Measurements from ENCODE around the gene EIF4H.
A peak's percentile ranks its signal among the peaks of the same experiment; 100 is the strongest.
"Not testable (repeated sequence)": the region's sequence is repeated elsewhere in the genome, so short reads cannot be mapped to it uniquely, and the experiment has no call there.

The EIF4H gene

DNA sequence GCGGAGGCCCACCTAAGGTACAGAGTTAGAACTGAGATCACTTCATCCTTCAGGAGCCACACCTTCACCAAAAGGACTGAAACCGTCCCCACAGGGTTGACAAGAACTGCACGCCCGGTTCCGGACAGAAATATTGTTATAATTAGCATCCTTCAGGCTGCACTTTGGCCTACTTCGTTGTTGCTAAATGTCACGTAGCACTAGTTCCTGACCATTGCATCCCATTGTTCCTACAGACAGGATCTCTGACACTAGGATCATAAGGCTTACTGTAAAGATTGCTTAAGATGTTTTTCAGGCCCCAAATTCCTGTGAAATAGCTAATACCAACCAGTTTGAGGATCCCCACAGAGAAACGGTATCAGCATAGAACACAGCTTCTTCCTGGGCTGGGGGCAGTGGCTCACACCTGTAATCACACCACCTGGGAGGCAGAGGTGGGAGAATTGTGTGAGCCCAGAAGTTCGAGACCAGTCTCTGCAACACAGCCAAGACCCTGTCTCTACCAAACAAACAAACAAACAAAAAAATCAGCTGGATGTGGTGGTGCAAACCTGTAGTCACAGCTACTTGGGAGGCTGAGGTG, 18.3 kb upstream of the EIF4H start:
- TF ChIP-seq, protein P1, sequence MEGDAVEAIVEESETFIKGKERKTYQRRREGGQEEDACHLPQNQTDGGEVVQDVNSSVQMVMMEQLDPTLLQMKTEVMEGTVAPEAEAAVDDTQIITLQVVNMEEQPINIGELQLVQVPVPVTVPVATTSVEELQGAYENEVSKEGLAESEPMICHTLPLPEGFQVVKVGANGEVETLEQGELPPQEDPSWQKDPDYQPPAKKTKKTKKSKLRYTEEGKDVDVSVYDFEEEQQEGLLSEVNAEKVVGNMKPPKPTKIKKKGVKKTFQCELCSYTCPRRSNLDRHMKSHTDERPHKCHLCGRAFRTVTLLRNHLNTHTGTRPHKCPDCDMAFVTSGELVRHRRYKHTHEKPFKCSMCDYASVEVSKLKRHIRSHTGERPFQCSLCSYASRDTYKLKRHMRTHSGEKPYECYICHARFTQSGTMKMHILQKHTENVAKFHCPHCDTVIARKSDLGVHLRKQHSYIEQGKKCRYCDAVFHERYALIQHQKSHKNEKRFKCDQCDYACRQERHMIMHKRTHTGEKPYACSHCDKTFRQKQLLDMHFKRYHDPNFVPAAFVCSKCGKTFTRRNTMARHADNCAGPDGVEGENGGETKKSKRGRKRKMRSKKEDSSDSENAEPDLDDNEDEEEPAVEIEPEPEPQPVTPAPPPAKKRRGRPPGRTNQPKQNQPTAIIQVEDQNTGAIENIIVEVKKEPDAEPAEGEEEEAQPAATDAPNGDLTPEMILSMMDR (IDR thresholded peaks at IDR 0.05; ENCODE audit: control insufficient read depth, extremely low read depth, insufficient read depth) = no peak
- no peak overlapping the region for H3K4me3 ChIP-seq (ENCODE audit: low read depth, low read length)
- DNase-seq (ENCODE audit: low read depth) = no peak

DNA sequence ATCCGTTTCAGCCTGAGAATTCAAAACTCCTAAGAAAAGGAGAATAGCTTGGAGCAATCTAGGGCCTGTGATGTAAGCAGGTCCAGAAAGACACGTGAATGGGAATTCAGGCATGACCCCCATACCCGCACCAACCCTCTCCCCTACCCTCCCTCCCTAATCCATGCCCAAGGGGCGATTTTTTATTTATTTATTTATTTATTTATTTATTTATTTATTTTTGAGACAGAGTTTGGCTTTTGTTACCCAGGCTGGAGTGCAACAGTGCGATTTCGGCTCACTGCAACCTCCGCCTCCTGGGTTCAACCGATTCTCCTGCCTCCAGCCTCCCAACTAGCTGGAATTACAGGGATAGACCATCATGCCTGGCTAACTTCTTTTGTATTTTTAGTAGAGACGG, 16.6 kb upstream of the EIF4H start:
- H3K4me3 ChIP-seq (ENCODE audit: low read depth, low read length) = no peak overlapping the region
- DNase-seq (ENCODE audit: low read depth) = no peak
- TF ChIP-seq, protein P1 (IDR thresholded peaks at IDR 0.05; ENCODE audit: control insufficient read depth, extremely low read depth, insufficient read depth) = no peak

DNA sequence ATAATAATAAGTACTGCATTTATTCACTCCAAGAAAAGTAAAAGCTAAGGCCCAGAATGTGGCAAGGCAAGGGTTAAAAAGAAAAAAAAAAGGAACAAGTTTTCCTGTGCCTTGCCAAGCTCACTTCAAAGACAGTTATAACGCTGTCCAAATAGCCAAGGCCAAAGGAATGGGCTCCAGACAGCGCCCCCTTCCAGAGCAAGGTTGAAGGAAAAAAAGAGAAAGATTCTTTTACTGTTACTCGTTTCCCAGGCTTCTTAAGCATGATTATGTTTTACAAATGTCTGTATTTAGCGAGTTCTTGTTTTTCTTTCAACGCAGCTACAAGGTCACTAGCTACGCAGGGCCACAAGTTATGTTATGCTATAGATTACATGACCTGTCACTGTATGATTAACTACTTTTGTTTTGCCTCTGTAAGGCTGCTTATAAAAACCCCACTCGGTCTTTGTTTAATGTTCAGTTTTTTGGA, 9.1 kb upstream of the EIF4H start:
- TF ChIP-seq, protein P1 (IDR thresholded peaks at IDR 0.05; ENCODE audit: control insufficient read depth, extremely low read depth, insufficient read depth) = peak; percentile 17; the same call in 1 of the 2 replicates
- H3K4me3 ChIP-seq (ENCODE audit: low read depth, low read length) = no peak overlapping the region
- no peak for DNase-seq (ENCODE audit: low read depth)

DNA sequence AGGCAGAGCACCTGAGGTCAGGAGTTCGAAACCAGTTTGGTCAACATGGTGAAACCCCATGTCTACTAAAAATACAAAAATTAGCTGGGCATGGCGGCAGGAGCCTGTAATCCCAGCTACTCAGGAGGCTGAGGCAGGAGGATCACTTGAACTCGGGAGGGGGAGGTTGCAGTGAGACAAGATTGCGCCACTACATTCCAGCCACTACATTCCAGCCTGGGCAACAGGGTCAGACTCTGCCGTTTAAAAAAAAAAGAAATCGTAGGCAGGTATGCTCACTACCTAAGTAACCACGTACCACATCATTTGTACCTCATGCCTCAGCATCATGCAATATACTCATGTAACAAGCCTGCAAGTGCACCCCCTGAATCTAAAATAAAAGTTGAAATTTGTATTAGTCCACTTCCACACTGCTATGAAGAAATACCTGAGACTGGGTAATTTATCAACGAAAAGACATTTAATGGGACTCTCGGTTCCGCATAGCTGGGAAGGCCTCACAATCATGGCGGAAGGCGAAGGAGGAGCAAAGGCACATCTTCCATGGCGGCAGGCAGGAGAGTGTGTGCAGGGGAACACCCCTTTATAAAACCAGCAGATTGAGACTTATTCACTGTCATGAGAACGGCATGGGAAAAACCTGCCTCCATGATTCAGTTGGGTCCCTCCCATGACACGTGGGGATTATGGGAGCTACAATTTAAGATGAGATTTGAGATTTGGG, 8.1 kb upstream of the EIF4H start:
- no peak for DNase-seq (ENCODE audit: low read depth)
- H3K4me3 ChIP-seq (ENCODE audit: low read depth, low read length) = no peak overlapping the region
- TF ChIP-seq, protein P1 (IDR thresholded peaks at IDR 0.05; ENCODE audit: control insufficient read depth, extremely low read depth, insufficient read depth) = no peak

DNA sequence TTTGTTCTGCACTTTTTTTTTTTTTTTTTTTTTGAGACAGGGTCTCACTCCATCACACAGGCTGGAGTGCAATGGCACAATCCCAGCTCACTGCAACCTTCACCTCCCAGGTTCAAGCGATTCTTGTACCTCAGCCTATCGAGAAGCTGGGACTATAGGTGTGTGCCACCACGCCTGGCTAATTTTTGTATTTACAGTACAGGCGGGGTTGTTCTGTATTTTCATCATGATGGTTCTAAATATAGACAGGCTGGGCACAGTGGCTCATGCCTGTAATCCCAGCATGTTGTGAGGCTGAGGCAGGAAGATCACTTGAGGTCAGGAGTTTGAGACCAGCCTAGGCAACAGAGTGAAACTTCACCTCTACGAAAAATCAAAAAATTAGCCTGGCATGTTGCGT, 6.8 kb upstream of the EIF4H start:
- H3K4me3 ChIP-seq (ENCODE audit: low read depth, low read length); DNase-seq (ENCODE audit: low read depth): not testable (repeated sequence)

DNA sequence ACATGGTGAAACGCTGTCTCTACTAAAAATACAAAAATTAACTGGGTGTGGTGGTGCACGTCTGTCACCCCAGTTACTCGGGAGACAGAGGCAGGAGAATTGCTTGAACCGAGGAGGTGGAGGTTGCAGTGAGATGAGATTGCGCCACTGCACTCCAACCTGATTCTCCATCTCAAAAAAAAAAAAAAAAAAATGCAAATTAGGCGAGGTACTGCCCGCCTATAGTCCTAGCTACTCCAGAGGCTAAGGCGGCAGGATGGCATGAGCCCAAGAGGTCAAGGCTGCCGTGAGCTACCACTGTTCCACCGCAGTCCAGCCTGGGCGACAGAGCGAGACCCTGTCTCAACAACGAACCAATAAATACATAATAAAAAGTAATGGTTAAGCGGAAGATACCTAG, 1.1 kb upstream of the EIF4H start:
- H3K4me3 ChIP-seq (ENCODE audit: low read depth, low read length) = peak overlapping the region; percentile 94
- TF ChIP-seq, protein P1 (IDR thresholded peaks at IDR 0.05; ENCODE audit: control insufficient read depth, extremely low read depth, insufficient read depth) = no peak
- peak; percentile 19 for DNase-seq (ENCODE audit: low read depth)

DNA sequence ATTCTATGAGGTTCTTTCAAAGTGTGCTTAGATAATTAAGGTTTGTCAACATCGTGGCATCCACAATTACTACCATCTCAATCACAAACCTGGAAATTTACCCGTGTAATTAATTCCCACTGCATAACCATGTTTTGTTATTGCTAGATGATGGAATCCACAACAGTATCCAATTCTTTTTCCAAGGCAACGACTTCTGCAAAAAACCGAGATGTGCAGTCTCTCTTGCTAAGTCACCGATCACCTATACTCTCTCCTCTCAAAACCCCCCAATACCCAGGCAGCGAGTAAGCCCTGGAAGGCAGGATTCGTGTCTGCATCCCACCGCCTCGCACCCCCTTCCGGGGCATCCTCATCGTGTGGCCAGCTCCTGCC, 678 bp upstream of the EIF4H start:
- no peak for DNase-seq (ENCODE audit: low read depth)
- H3K4me3 ChIP-seq (ENCODE audit: low read depth, low read length) = peak overlapping the region; percentile 94
- TF ChIP-seq, protein P1 (IDR thresholded peaks at IDR 0.05; ENCODE audit: control insufficient read depth, extremely low read depth, insufficient read depth) = no peak
